ENCODE measurements around the gene RPS6KB1.
"Not testable (repeated sequence)": the region's sequence is repeated elsewhere in the genome, so short reads cannot be mapped to it uniquely, and the experiment has no call there.

RPS6KB1 gene

DNA sequence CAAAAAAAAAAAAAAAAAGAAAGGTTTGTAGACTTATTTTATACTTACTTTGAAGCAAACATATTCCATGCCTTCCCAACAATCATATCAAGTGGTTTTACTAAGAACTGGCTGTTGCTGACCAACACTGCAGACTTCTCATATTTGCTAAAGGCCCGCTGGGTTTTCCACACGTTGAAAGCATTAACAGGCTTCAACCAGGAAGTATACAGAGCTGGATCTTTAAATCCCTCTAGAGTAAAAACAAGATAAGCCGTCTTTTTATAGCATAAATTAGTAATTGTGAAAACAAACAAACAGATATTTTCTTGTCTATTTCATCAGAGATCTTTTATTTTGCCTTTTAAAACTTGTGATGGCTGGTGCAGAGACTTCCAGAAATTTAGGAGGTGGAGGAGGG lies 29.3 kb upstream of the RPS6KB1 start:
- no peak for DNase-seq (ENCODE audit: low read depth)
- no peak overlapping the region for H3K4me3 ChIP-seq (ENCODE audit: low read depth, low read length)

DNA sequence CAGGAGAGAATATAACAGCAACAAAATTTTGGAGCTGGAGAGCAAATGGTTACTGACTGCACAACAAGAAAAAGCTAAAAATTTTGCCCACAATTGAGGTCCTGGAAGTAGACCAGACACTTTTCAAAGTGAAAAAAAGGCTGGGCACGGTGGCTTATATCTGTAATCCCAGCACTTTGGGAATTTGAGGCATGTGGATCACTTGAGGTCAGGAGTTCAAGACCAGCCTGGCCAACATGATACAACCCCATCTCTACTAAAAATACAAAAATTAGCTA lies 23.0 kb upstream of the RPS6KB1 start:
- no peak overlapping the region for H3K4me3 ChIP-seq (ENCODE audit: low read depth, low read length)
- no peak for DNase-seq (ENCODE audit: low read depth)

DNA sequence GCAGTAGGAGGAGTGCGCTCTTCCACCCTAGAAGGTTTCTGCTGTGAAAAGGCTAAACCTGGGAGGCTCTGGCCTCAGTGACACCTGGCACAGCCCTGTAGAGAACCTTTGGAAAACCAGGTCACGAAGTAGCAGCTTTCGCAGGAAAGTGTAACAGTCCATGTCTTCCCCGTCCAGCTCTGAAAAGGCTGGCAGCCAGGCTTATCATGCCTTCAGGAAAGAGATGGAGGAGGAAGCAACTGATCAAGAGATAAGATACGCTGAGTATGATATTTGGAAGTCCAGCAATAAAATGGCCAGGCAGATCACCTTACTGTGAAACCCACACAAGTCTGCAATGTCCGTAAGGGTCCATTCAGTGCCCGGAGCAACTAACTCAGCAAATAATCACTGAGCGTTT lies 22.4 kb upstream of the RPS6KB1 start:
- no peak for DNase-seq (ENCODE audit: low read depth)
- H3K4me3 ChIP-seq (ENCODE audit: low read depth, low read length) = no peak overlapping the region

DNA sequence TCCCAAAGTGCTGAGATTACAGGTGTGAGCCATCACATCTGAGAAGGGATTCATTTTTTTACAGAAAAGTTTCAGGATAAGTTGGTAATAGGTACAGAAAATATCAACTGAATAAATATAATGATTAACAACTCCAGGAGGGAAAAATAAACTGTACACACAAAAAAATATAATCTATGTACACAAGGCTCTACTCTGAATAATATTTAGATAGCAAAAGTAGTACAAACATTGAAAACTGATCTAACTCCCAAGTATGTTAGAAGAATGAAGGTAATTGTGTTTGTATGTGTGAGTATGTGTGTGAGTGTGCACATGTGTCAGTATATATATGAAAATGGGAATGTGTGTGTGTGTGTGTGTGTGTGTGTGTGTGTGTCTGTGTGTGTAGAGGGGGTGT lies 20.6 kb upstream of the RPS6KB1 start:
- no peak for DNase-seq (ENCODE audit: low read depth)
- H3K4me3 ChIP-seq (ENCODE audit: low read depth, low read length) = no peak overlapping the region

DNA sequence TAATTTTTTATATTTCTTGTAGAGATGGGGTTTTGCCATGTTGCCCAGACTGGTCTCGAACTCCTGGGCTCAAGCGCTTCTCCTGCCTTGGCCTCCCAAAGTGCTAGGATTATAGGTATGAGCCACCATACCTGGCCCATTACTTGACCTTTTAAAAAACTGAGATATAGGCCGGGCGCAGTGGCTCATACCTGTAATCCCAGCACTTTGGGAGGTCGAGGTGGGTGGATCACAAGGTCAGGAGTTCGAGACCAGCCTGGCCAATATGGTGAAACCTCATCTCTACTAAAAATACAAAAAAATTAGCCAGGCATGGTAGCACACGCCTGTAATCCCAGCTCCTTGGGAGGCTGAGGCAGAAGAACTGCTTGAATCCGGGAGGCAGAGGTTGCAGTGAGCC lies 19.5 kb upstream of the RPS6KB1 start:
- not testable (repeated sequence) for DNase-seq (ENCODE audit: low read depth); H3K4me3 ChIP-seq (ENCODE audit: low read depth, low read length)

GRCh38 chr17:59874376-59874775 lies 18.5 kb upstream of the RPS6KB1 start:
- no peak overlapping the region for H3K4me3 ChIP-seq (ENCODE audit: low read depth, low read length)
- DNase-seq (ENCODE audit: low read depth) = no peak

- no peak overlapping the region for H3K4me3 ChIP-seq (ENCODE audit: low read depth, low read length)
- DNase-seq (ENCODE audit: low read depth) = no peak
Measured at GRCh38 chr17:59876107-59876506, 16.8 kb upstream of the RPS6KB1 start.

GRCh38 chr17:59877965-59878364 lies 15.0 kb upstream of the RPS6KB1 start:
- H3K4me3 ChIP-seq (ENCODE audit: low read depth, low read length) = no peak overlapping the region
- DNase-seq (ENCODE audit: low read depth) = no peak

- H3K4me3 ChIP-seq (ENCODE audit: low read depth, low read length) = no peak overlapping the region
- no peak for DNase-seq (ENCODE audit: low read depth)
Measured at GRCh38 chr17:59878624-59879023, 14.3 kb upstream of the RPS6KB1 start.

- no peak overlapping the region for H3K4me3 ChIP-seq (ENCODE audit: low read depth, low read length)
- no peak for DNase-seq (ENCODE audit: low read depth)
Measured at GRCh38 chr17:59884861-59885260, 8.1 kb upstream of the RPS6KB1 start.

- H3K4me3 ChIP-seq (ENCODE audit: low read depth, low read length) = no peak overlapping the region
- no peak for DNase-seq (ENCODE audit: low read depth)
Measured at GRCh38 chr17:59888145-59888750, 4.7 kb upstream of the RPS6KB1 start.

DNA sequence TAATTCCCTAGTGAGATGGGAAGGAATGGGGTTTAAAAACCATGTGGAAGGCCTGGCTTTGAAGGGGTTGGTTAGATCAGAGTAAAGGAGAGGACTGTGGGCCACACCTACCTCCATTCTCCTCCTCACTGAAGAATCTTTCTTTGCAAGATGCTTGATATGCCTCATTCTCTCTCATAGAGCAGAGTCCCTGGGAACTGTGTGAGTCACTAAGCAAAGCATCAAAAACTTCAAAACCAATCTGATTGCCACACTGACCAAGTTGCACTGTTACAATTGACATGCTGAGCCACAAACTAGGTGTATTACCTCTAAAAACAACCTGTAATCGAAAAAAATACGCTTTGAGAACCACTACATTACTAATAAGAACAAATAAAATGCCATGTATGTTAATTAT lies 2.2 kb upstream of the RPS6KB1 start:
- H3K4me3 ChIP-seq (ENCODE audit: low read depth, low read length) = no peak overlapping the region
- peak; percentile 28 for DNase-seq (ENCODE audit: low read depth)

GRCh38 chr17:59892251-59892923 lies 534 bp upstream of the RPS6KB1 start:
- H3K4me3 ChIP-seq (ENCODE audit: low read depth, low read length) = peak overlapping the region; percentile 97
- DNase-seq (ENCODE audit: low read depth) = no peak

DNA sequence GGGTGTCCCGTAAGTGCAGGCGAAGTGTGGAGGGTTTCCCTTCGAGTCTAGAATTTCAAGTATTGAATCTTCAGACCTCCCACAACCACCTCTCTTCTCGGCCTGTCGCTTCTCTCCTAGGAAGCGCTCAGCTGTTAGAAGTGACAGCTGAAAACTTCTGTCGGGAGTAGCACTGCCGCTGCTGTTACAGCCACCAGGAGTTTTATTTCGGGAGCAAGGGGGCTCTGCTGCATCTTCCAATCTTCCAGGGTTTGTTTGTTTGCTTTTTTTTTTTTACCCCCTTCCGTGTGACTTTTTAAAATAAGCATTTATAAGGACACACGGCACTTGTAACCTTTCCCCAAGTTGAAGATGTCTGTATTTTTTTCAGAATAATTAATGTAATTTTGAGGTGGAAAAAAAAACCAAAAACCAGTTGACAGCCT lies 767 bp downstream of the RPS6KB1 start:
- peak; percentile 5 for DNase-seq (ENCODE audit: low read depth)
- peak overlapping the region; percentile 97 for H3K4me3 ChIP-seq (ENCODE audit: low read depth, low read length)

DNA sequence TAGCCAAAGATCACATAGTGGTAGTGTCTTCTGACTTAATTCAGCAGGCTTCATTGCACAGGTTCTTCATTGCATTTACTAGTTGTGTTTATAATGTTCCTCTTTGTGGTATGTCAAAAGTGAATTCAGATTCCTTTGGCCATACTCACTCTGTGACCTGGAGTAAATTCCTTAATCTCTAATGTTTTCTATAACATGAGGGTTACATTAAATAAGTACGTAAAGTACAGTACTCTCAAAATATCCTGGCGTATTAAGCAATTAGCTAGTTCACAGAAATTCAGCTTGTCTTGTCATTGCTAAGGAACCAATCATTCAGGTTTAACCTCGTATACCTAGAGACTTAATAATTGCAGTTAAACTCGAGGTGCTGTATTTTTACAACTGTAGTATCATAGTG lies 4.2 kb downstream of the RPS6KB1 start:
- no peak overlapping the region for H3K4me3 ChIP-seq (ENCODE audit: low read depth, low read length)
- no peak for DNase-seq (ENCODE audit: low read depth)

- DNase-seq (ENCODE audit: low read depth) = peak; percentile 8
- H3K4me3 ChIP-seq (ENCODE audit: low read depth, low read length) = no peak overlapping the region
Measured at GRCh38 chr17:59899099-59899498, 6.2 kb downstream of the RPS6KB1 start.

DNA sequence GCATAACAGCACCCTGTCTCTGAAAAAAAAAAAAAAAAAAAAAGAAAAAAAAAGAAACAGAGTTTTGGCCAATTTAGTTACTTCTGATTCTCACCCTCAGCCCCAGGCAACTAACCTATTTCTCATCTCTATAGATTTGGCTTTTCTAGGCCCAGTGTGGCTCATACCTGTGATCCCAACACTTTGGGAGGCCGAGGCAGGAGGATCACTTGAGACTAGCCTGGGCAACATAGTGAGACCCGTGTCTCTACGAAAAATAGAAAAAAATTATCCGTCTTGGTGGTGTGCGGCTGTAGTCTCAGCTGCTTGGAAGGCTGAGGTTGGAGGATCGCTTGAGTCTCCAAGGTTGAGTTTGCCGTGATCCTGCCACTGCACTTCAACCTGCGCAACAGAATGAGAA lies 8.7 kb downstream of the RPS6KB1 start:
- DNase-seq (ENCODE audit: low read depth) = no peak
- H3K4me3 ChIP-seq (ENCODE audit: low read depth, low read length) = no peak overlapping the region

DNA sequence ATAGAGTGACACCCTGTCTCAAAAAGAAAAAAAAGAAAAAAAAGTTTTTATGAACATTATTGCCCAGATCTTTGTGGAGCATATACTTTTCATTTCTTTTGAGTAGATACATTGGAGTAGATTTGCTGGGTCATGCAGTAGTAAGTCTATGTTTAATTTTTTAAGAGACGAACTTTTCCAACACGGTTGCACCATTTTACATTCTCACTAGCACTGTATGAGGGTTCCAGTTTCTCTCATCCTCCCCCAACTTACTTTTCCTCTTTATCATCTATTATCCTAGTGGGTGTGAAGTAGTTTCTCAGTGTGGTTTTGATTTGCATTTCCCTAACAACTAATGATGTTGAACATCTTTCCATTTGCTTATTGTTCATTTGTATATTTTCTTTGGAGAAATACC lies 10.5 kb downstream of the RPS6KB1 start:
- no peak overlapping the region for H3K4me3 ChIP-seq (ENCODE audit: low read depth, low read length)
- DNase-seq (ENCODE audit: low read depth) = no peak

- H3K4me3 ChIP-seq (ENCODE audit: low read depth, low read length) = no peak overlapping the region
- DNase-seq (ENCODE audit: low read depth) = no peak
Measured at GRCh38 chr17:59907467-59907866, 14.5 kb downstream of the RPS6KB1 start.

GRCh38 chr17:59914274-59914854 lies 21.4 kb downstream of the RPS6KB1 start:
- DNase-seq (ENCODE audit: low read depth) = no peak
- H3K4me3 ChIP-seq (ENCODE audit: low read depth, low read length) = no peak overlapping the region

DNA sequence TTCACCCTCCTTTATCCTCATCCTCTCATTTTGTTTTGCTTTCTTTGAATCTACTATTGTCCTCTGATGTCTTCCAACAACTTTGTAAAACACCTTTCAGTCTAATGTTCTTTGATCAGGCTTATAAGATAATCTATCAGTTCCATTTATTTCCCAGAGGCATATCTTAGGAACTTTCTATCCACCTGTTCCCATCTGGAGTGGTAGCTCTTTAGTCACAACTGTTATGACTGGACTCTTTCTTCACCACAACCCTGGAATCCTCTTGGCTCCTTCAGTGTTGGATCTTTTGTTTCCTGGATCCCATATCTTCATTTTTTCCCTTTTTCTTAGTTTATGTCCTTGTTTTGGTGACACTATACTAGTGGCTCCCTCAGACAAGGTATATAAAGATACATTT lies 23.5 kb downstream of the RPS6KB1 start:
- no peak for DNase-seq (ENCODE audit: low read depth)
- no peak overlapping the region for H3K4me3 ChIP-seq (ENCODE audit: low read depth, low read length)
